ENCODE measurements around the gene TSHZ2.

DNA sequence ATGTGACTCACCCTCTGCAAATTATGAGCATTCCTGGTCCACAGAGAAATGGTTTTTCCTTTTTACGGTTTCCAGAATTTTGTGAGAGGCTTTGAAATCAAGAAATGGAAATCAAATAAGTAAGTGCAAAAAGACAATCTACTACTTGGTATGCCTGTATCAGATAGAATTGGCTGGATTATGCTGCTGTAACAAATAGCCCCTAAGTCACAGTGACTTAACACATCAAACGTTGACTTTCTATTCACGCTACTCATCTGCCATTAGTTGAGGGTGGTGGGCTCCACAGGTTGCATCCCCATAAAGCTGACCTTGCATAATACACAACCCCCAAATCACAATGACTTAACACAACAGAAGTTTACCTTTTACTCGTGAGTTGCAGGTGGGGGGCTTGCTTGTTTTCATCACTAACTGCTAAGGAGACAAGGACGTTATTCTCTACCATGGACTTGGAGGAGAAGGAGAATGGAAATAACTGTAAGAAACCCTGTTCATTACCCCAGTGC lies 44.4 kb downstream of the TSHZ2 start:
- no peak for TF ChIP-seq EZH2 (IDR thresholded peaks at IDR 0.05; ENCODE audit: borderline replicate concordance, low read depth, low read length, severe bottlenecking)
- no peak for TF ChIP-seq POLR2A (IDR thresholded peaks at IDR 0.05; ENCODE audit: low read depth, low read length)
- TF ChIP-seq, protein P1, sequence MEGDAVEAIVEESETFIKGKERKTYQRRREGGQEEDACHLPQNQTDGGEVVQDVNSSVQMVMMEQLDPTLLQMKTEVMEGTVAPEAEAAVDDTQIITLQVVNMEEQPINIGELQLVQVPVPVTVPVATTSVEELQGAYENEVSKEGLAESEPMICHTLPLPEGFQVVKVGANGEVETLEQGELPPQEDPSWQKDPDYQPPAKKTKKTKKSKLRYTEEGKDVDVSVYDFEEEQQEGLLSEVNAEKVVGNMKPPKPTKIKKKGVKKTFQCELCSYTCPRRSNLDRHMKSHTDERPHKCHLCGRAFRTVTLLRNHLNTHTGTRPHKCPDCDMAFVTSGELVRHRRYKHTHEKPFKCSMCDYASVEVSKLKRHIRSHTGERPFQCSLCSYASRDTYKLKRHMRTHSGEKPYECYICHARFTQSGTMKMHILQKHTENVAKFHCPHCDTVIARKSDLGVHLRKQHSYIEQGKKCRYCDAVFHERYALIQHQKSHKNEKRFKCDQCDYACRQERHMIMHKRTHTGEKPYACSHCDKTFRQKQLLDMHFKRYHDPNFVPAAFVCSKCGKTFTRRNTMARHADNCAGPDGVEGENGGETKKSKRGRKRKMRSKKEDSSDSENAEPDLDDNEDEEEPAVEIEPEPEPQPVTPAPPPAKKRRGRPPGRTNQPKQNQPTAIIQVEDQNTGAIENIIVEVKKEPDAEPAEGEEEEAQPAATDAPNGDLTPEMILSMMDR (IDR thresholded peaks at IDR 0.05; ENCODE audit: extremely low read depth in 1 of 2, insufficient read depth in 1 of 2, low read depth in 1 of 2, low read length in 2 of 2) = no peak
- no peak for TF ChIP-seq POLR2AphosphoS5 (IDR thresholded peaks at IDR 0.05; ENCODE audit: insufficient read depth, low read depth, low read length)
- TF ChIP-seq, protein P2, sequence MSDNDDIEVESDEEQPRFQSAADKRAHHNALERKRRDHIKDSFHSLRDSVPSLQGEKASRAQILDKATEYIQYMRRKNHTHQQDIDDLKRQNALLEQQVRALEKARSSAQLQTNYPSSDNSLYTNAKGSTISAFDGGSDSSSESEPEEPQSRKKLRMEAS (IDR thresholded peaks at IDR 0.05; ENCODE audit: insufficient read depth, insufficient read length) = no peak
- no peak for TF ChIP-seq MYC (IDR thresholded peaks at IDR 0.05; ENCODE audit: low read depth, low read length)
